Fibroblast of skin of left quadriceps (primary cell): ENCODE data around the gene PPM1N.

Experiments
- DNase-seq, 2 experiments: peaks; one replicate each; pipeline ENCODE4 v3.0.0-alpha.2; 2013; ENCODE audit warnings: low read depth in 2 of 2

Gene PPM1N, protein sequence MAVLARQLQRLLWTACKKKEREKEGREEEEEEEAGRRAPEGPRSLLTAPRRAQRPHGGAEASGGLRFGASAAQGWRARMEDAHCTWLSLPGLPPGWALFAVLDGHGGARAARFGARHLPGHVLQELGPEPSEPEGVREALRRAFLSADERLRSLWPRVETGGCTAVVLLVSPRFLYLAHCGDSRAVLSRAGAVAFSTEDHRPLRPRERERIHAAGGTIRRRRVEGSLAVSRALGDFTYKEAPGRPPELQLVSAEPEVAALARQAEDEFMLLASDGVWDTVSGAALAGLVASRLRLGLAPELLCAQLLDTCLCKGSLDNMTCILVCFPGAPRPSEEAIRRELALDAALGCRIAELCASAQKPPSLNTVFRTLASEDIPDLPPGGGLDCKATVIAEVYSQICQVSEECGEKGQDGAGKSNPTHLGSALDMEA

DNA sequence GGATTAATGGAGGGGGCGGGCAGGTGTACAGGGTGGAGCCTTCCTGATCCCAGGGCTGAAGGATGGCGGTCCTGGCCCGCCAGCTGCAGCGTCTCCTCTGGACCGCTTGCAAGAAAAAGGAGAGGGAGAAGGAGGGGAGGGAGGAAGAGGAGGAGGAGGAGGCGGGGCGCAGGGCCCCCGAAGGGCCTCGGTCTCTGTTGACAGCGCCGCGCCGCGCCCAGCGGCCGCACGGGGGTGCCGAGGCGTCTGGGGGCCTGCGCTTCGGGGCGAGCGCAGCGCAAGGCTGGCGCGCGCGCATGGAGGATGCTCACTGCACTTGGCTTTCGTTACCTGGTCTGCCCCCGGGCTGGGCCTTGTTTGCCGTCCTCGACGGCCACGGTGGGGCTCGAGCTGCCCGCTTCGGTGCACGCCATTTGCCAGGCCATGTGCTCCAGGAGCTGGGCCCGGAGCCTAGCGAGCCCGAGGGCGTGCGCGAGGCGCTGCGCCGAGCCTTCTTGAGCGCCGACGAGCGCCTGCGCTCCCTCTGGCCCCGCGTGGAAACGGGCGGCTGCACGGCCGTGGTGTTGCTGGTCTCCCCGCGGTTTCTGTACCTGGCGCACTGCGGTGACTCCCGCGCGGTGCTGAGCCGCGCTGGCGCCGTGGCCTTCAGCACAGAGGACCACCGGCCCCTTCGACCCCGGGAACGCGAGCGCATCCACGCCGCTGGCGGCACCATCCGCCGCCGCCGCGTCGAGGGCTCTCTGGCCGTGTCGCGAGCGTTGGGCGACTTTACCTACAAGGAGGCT, at the start of gene PPM1N:
Gene PPM1N (plus strand): TSS at position 33 of the 785 bp plus-strand sequence. CDS start 30 bp downstream, at position 63.
- DNase-seq: no peak

DNA sequence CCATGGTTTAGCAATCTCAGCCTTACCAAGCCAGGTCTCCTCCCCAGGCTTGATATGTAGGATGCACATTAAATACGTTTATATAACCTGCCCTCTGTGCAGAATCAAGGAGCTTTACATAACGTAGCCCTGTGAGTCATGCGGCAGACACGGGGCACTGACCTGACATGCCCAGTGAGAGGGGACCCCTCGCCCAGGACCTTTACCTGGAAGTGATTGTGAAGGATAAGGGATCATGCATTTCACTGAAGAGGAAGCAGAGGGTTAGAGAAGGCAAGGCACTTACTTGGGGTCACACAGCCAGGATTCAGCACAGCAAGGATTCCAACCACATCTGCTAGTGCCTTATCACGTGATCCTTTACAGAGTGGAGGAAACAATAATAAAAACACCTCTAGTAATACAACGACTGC, 49.4 kb upstream of the PPM1N start:
- no peak for DNase-seq

DNA sequence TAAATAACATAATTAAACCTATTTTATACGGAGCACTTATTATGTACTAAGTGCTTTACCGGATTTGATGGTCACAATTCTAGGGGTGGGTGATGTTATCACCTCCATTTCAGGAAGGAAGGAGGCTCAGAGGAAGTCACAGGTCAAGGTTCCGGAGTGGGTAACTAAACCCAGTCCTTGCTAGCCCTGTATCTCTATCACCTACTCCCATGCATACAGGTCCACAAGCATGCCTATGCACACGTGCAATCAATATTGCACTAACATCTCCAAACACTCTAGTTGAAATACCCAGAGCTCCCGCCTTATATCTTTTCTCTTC, 48.3 kb upstream of the PPM1N start:
- no peak for DNase-seq

DNA sequence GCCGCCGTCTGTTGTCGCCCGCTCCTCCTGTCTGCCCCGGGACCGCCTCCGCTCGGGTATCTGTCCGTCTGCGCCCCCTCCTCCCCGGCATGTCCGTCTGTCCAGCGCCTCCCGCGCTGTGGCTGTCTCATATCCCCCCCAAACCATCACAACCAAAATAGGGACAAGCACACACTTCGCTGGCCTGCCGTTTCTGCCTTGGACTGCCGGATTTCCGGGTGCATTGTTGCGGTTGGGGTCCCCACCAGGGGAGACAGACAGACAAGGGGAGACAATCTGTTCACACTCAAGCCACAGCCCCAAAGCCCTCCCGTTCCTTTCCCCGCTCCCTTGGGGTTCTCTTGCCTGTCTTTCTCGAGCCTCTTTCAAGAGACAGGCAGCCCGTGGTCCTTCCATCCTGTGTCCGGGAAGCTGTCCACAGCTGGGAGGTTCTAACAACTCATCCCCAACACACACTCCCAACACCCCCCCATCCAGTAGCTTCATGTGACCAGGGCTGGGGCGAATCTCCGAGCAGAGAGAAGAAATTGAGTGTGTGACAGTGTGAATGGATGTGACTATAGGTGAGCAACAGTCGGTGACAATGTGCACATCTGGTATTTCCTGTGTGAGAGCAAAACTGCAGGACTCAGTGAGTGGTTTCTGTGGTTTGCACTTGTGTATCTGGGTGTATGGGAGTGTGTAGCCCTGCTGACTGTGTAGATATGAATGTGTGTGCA, 47.0 kb upstream of the PPM1N start:
- no peak for DNase-seq

DNA sequence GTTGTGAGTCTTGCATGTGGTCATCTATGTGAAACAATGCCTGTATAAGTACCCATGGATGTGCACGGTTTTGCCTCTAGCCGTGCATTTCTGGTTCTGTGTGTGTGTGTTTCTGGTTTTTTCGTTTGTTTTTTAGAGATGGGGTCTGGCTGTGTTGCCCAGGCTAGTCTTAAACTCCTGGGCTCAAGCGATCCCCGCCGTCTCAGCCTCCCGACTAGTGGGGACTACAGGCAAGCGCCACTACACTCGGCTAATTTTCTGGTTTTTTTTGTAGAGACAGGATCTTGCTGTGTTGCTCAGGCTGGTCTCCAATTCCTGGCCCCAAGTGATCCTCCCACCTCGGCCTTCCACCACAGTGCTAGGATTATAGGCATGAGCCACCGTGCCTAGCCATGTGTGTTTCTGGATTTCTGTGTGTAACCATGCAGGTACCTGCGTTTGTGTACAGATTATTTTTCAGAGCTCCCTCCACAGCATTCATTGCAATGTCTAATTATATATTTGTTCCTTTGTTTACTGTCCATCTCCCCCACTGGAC, 46.3 kb upstream of the PPM1N start:
- DNase-seq: no peak

- DNase-seq: peak; percentile 94 to 96
Measured at GRCh38 chr19:45455707-45456499, 42.3 kb upstream of the PPM1N start.

- no peak for DNase-seq
Measured at GRCh38 chr19:45456500-45456815, 41.8 kb upstream of the PPM1N start.

DNA sequence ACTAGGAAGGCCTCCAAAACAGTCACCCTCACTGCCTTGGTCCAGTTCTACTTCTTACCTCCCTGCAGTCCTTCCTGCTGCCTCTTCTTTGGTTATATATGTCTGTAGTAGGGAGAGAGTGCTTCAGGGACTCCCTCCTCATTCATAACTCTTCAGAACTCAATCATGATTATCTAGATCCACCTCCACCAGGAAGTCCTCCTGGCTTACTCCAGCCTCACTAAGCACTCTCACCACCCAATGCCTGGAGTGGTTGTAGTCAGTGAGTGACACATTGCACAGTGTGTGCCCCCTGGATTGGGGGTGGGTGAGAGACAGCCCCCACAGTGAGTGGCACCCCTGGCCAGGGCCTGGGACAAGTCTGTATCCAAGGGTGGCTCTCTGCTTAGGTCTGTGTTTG, 40.5 kb upstream of the PPM1N start:
- DNase-seq: no peak

DNA sequence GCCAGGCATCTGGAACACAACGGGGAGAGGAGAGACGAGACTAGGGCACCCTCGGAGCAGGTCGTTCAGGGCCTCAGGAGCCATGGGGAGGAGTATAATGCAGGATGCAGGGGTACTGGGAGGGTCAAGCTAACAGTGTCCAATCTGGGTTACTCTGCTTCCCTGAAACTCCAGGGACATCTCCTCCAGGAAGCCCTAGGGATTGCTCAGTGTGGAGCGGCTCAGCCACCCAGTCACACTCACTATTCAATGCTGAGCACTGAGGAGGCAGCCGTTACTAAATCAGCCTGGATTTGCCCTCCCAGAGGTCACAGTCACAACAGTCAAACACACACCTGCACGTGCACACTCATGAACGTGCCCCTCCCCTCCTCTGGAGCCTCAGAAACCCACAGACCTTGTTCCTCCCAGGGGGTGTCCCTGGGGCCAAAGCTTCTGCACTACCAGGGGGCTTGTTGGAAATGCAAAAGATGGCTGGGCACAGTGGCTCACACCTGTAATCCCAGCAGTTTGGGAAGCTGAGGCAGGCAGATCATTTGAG, 37.4 kb upstream of the PPM1N start:
- DNase-seq: no peak

- no peak for DNase-seq
Measured at GRCh38 chr19:45462174-45462573, 36.1 kb upstream of the PPM1N start.

GRCh38 chr19:45463241-45463640, 35.0 kb upstream of the PPM1N start:
- DNase-seq: no peak

GRCh38 chr19:45464274-45464673, 34.0 kb upstream of the PPM1N start:
- DNase-seq: no peak

GRCh38 chr19:45464852-45465441, 33.3 kb upstream of the PPM1N start:
- DNase-seq: no peak

DNA sequence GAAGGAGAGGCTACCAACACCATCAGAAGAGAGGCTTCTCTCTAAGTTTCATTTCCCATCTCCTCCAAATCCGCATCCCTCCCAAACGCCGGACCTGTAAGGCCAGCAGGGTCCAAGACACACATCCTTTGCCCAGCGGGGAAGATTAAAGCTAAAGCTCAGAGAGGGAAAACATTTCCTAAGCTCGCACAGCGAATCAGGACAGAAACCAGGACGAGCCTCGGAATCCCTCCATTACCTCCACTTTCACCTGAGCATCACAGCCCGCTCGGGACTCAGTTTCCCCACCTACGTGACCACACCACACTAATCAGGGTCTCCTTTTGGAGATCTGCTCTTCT, 31.2 kb upstream of the PPM1N start:
- no peak for DNase-seq

DNA sequence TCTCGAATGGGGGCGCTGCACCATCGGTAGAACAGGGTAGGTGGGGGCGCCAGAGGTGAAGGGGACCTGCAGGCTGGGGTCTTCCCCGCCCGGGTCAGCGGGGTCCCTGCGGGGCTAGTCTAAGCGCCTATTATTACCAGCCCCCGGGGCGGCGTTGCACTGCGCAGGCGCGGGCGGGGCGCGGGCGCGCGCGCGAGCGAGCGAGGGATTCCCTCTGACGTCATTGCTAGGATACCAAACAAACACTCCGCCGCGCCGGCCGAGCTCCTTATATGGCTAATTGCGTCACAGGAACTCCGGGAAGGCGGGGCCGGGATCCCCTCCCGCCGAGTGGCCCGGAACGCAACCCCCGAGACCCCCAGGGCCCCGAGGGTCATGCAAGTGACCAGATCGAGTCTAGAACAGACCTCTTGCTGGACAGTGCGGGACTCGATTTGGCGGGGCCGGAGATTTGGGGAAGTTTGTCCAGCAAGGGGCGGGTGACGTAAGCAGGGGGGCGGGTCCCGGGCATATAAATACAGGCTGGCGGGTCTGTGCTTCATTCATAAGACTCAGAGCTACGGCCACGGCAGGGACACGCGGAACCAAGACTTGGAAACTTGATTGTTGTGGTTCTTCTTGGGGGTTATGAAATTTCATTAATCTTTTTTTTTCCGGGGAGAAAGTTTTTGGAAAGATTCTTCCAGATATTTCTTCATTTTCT, 30.6 kb upstream of the PPM1N start, which contains the start of gene FOSB:
Gene FOSB (plus strand): TSS at position 541 of the 703 bp plus-strand sequence. CDS start 591 bp downstream, outside the sequence.
- peak; percentile 90 to 91 for DNase-seq

GRCh38 chr19:45468159-45468651, 30.0 kb upstream of the PPM1N start:
- no peak for DNase-seq

DNA sequence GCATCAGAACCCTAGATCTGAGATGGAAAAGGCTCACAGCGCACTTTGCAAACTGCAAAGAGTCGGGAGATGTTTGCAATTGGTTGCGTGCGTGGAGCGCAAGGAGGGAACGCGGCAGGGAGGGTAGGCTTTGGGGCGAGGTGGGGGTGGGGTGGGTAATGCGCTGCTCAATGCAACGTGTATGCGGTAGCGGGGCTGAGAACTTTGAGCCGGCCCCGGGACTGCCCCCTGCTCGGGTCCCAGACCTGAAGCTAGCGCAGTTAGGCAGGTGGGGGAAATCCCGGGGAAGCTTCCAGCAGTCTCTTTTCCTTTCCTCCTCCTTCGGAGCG, 29.5 kb upstream of the PPM1N start:
- DNase-seq: no peak

DNA sequence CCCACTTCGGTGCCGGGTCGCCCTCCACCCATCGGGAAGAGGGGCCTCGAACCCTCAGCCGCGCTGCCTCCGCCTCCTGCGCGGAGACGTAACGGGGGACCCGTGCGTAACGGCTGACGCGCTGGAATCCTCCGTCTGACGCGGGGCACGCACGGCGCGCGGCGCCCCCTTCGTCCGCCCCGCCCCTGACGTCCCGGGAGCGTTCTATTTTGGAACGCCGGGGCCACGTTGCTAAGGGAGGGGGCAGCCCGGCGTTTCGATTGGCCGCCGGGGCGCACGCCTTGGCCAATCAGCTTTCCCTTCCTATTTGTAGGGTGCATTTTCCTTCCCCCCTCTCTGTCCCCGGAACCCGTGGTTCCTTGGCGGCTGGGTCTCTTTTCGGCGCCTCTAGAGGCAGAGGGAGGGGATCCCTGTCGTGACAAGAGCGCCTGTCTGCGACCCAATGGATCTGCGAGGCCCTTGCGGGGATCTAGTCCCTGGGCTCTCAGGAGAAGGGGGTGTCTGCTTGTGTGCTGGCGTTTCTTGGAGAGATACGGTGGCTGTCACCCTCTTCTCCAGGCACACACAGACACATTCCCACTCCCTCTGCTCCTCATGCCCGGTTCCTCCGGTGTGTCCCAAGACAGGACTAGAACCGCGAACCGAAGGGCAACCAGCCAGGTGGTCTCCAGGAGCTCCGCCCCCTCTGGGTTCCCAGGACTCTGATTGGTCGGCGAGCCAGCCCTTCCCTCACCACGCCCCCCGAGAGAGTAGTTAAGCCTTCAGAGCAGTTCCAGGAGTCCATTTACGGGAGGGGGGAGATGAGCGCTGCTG, 28.9 kb upstream of the PPM1N start:
- DNase-seq: peak; percentile 90 to 92
